HEK293 (cell line): ENCODE data around the gene UGT1A4.

Experiments
- CTCF ChIA-PET: fragments of 350-600 bp; formaldehyde crosslinking; extraction: SDS; loops from one replicate; lab custom pipeline; 2021; ENCODE audit warnings: antibody characterized with exemption; lab: Yijun Ruan, JAX
- POLR2A ChIA-PET: fragments of 300-600 bp; formaldehyde crosslinking; extraction: SDS; loops from one replicate; lab custom pipeline; 2020; ENCODE audit warnings: antibody characterized with exemption, inconsistent platforms; lab: Yijun Ruan, JAX
- H3K27ac ChIP-seq: fragments of 200-500 bp; sonication (Bioruptor generic); 2 replicates; pipeline ENCODE4 v1.5.1; 2014; ENCODE audit warnings: low read depth, low read length, control low read depth, inconsistent platforms; ENCODE audit errors: extremely low read depth
- H3K36me3 ChIP-seq, 2 experiments: fragments of 200-500 bp in 1 of 2; sonication (Bioruptor generic) in 1 of 2; 1 replicate in 1 of 2; 2 replicates in 1 of 2; pipeline ENCODE4 v1.5.1; 2014 to 2017; ENCODE audit warnings: inconsistent platforms in 2 of 2, low read length in 2 of 2; ENCODE audit not compliant: control insufficient read depth in 2 of 2, insufficient read depth in 1 of 2
- H3K4me1 ChIP-seq: fragments of 200-500 bp; sonication (Bioruptor generic); 2 replicates; pipeline ENCODE4 v1.5.1; 2014; ENCODE audit warnings: mild to moderate bottlenecking, low read length, inconsistent platforms; ENCODE audit not compliant: control insufficient read depth, insufficient read depth
- H3K4me3 ChIP-seq: 2 replicates; pipeline ENCODE4 v1.5.1; 2011; ENCODE audit warnings: low read depth, mild to moderate bottlenecking, control low read depth, low read length, moderate library complexity
- H3K9me3 ChIP-seq: fragments of 200-500 bp; sonication (Bioruptor generic); 2 replicates; pipeline ENCODE4 v1.5.1; 2014; ENCODE audit warnings: low read depth, low read length, inconsistent platforms; ENCODE audit not compliant: control insufficient read depth, insufficient read depth
- IKZF3 ChIP-seq: fragments of 450-650 bp; IDR thresholded peaks from 2 replicates; pipeline ENCODE4 v1.5.0; 2018; ENCODE audit warnings: missing biosample characterization, mild to moderate bottlenecking, missing genetic modification characterization, moderate library complexity
- KLF16 ChIP-seq: fragments of 450-650 bp; formaldehyde crosslinking; IDR thresholded peaks from 2 replicates; pipeline ENCODE4 v1.5.1; 2017; ENCODE audit warnings: missing biosample characterization, missing genetic modification characterization
- KLF8 ChIP-seq: fragments of 450-650 bp; formaldehyde crosslinking; IDR thresholded peaks from 2 replicates; pipeline ENCODE4 v1.5.1; 2016; ENCODE audit warnings: missing biosample characterization, missing genetic modification characterization
- KLF9 ChIP-seq: fragments of 450-650 bp; formaldehyde crosslinking; IDR thresholded peaks from 2 replicates; pipeline ENCODE4 v1.5.1; 2016; ENCODE audit warnings: missing biosample characterization, missing genetic modification characterization, low read depth
- SCRT2 ChIP-seq: fragments of 450-650 bp; formaldehyde crosslinking; IDR thresholded peaks from 2 replicates; pipeline ENCODE4 v1.5.1; 2016; ENCODE audit warnings: missing biosample characterization, missing genetic modification characterization
- SP7 ChIP-seq: fragments of 450-650 bp; formaldehyde crosslinking; IDR thresholded peaks from 2 replicates; pipeline ENCODE4 v1.5.1; 2016; ENCODE audit warnings: missing biosample characterization, missing genetic modification characterization
- ZBTB1 ChIP-seq: fragments of 450-650 bp; formaldehyde crosslinking; IDR thresholded peaks from 2 replicates; pipeline ENCODE4 v1.5.1; 2016; ENCODE audit warnings: missing biosample characterization, missing genetic modification characterization
- ZFP37 ChIP-seq: fragments of 450-650 bp; formaldehyde crosslinking; IDR thresholded peaks from 2 replicates; pipeline ENCODE4 v1.5.1; 2016; ENCODE audit warnings: missing biosample characterization, missing genetic modification characterization
- ZNF114 ChIP-seq: fragments of 450-650 bp; formaldehyde crosslinking; IDR thresholded peaks from 2 replicates; pipeline ENCODE4 v1.5.0; 2017; ENCODE audit warnings: missing biosample characterization, missing genetic modification characterization
- ZNF138 ChIP-seq: fragments of 450-650 bp; formaldehyde crosslinking; IDR thresholded peaks from 2 replicates; pipeline ENCODE4 v1.5.1; 2016; ENCODE audit warnings: missing biosample characterization, missing genetic modification characterization, borderline replicate concordance
- ZNF169 ChIP-seq: fragments of 450-650 bp; formaldehyde crosslinking; IDR thresholded peaks from 2 replicates; pipeline ENCODE4 v1.5.1; 2016; ENCODE audit warnings: missing biosample characterization, missing genetic modification characterization
- ZNF202 ChIP-seq: fragments of 450-650 bp; formaldehyde crosslinking; IDR thresholded peaks from 2 replicates; pipeline ENCODE4 v1.5.1; 2016; ENCODE audit warnings: missing biosample characterization, missing genetic modification characterization, borderline replicate concordance
- ZNF223 ChIP-seq: fragments of 450-650 bp; formaldehyde crosslinking; IDR thresholded peaks from 2 replicates; pipeline ENCODE4 v1.5.1; 2016; ENCODE audit warnings: missing biosample characterization, missing genetic modification characterization
- ZNF23 ChIP-seq: fragments of 450-650 bp; formaldehyde crosslinking; IDR thresholded peaks from 2 replicates; pipeline ENCODE4 v1.5.1; 2016; ENCODE audit warnings: missing biosample characterization, missing genetic modification characterization, borderline replicate concordance
- ZNF324 ChIP-seq: fragments of 450-650 bp; formaldehyde crosslinking; IDR thresholded peaks from 2 replicates; pipeline ENCODE4 v1.5.1; 2016; ENCODE audit warnings: missing biosample characterization, missing genetic modification characterization
- ZNF449 ChIP-seq: fragments of 450-650 bp; formaldehyde crosslinking; IDR thresholded peaks from 2 replicates; pipeline ENCODE4 v1.5.1; 2017; ENCODE audit warnings: missing biosample characterization, mild to moderate bottlenecking, missing genetic modification characterization, moderate library complexity
- ZNF473 ChIP-seq: fragments of 450-650 bp; formaldehyde crosslinking; IDR thresholded peaks from 2 replicates; pipeline ENCODE4 v1.5.1; 2017; ENCODE audit warnings: missing biosample characterization, missing genetic modification characterization
- ZNF514 ChIP-seq: fragments of 450-650 bp; formaldehyde crosslinking; IDR thresholded peaks from 2 replicates; pipeline ENCODE4 v1.5.1; 2016; ENCODE audit warnings: missing biosample characterization, missing genetic modification characterization
- ZNF621 ChIP-seq: fragments of 450-650 bp; formaldehyde crosslinking; IDR thresholded peaks from 2 replicates; pipeline ENCODE4 v1.5.1; 2017; ENCODE audit warnings: missing biosample characterization, missing genetic modification characterization
- ZNF654 ChIP-seq: fragments of 450-650 bp; formaldehyde crosslinking; IDR thresholded peaks from 2 replicates; pipeline ENCODE4 v1.5.1; 2016; ENCODE audit warnings: low read depth, missing biosample characterization, missing genetic modification characterization
- ZNF830 ChIP-seq: fragments of 450-650 bp; IDR thresholded peaks from 2 replicates; pipeline ENCODE4 v1.5.0; 2018; ENCODE audit warnings: missing biosample characterization, missing genetic modification characterization, low read depth, mild to moderate bottlenecking, moderate library complexity
- TF ChIP-seq, protein P1 (sequence below): fragments of 450-650 bp; formaldehyde crosslinking; IDR thresholded peaks from 2 replicates; pipeline ENCODE4 v1.5.1; 2016; ENCODE audit warnings: missing biosample characterization, missing genetic modification characterization
- TF ChIP-seq, protein P2 (sequence below): fragments of 450-650 bp; formaldehyde crosslinking; IDR thresholded peaks from 2 replicates; pipeline ENCODE4 v1.5.1; 2016; ENCODE audit warnings: missing biosample characterization, missing genetic modification characterization
- TF ChIP-seq, protein P3 (sequence below): fragments of 450-650 bp; formaldehyde crosslinking; IDR thresholded peaks from 2 replicates; pipeline ENCODE4 v1.5.1; 2016; ENCODE audit warnings: missing biosample characterization, missing genetic modification characterization

Gene UGT1A4

GRCh38 chr2:233799087-233799665 lies 80.6 kb downstream of the UGT1A4 start:
- ChIA-PET CTCF (no interaction called here), POLR2A (no interaction called here)

GRCh38 chr2:233799716-233800115 lies 81.2 kb downstream of the UGT1A4 start:
- Histone ChIP-seq H3K4me3 (no peak overlapping the region), H3K27ac (no peak overlapping the region), H3K36me3 (no peaks in the 10 kb centered on the region), H3K9me3 (no peaks in the 10 kb centered on the region), H3K4me1 (no peaks in the 10 kb centered on the region)
- ChIA-PET CTCF (no interaction called here), POLR2A (no interaction called here)
- TF ChIP-seq ZNF23 (tag by site-specific recombination) (no peak), ZNF138 (tag by site-specific recombination) (no peak), IKZF3 (tag by site-specific recombination) (no peak)

More at GRCh38 chr2:233799087-233799665, 80.6 kb downstream of the UGT1A4 start:
- no peaks in the 10 kb centered on the region for H3K9me3 ChIP-seq
- H3K27ac ChIP-seq = no peak overlapping the region
- no peak overlapping the region for H3K4me3 ChIP-seq
- no peaks in the 10 kb centered on the region for H3K36me3 ChIP-seq
- no peaks in the 10 kb centered on the region for H3K4me1 ChIP-seq
- TF ChIP-seq ZFP37 (tag by site-specific recombination) (no peak), ZNF449 (tag by site-specific recombination) (no peak), SCRT2 (tag by site-specific recombination) (no peak), ZNF654 (tag by site-specific recombination) (no peak), ZNF514 (tag by site-specific recombination) (no peak), ZNF202 (no peak), ZNF223 (no peak), ZNF830 (tag by site-specific recombination) (no peak), ZNF169 (tag by site-specific recombination) (no peak), ZNF114 (tag by site-specific recombination) (no peak), ZNF324 (tag by site-specific recombination) (no peak), ZNF621 (no peak), KLF8 (tag by site-specific recombination) (no peak)
- TF ChIP-seq, protein P1, sequence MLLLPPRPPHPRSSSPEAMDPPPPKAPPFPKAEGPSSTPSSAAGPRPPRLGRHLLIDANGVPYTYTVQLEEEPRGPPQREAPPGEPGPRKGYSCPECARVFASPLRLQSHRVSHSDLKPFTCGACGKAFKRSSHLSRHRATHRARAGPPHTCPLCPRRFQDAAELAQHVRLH (tag by site-specific recombination) = no peak
- TF ChIP-seq, protein P2, sequence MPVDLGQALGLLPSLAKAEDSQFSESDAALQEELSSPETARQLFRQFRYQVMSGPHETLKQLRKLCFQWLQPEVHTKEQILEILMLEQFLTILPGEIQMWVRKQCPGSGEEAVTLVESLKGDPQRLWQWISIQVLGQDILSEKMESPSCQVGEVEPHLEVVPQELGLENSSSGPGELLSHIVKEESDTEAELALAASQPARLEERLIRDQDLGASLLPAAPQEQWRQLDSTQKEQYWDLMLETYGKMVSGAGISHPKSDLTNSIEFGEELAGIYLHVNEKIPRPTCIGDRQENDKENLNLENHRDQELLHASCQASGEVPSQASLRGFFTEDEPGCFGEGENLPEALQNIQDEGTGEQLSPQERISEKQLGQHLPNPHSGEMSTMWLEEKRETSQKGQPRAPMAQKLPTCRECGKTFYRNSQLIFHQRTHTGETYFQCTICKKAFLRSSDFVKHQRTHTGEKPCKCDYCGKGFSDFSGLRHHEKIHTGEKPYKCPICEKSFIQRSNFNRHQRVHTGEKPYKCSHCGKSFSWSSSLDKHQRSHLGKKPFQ = no peak

DNA sequence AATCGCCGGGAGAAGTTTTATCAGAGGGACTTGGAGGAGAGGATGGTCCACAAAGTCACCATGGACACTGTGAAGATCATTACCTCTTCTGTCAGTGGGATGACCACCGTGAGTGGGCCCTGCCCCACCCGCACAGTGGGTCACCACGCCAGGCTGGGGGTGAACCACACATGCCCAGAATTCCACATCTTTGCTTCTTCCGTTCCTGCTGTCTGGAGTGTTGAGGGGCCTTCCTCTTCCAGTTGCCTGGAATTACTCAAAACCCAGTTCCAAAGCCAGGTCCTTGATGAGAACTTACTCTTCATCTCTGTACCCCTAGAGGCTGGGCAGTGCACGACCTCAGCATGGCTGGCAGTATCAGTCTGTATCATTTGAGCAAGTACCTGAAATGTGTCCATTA lies 81.7 kb downstream of the UGT1A4 start:
- Histone ChIP-seq H3K27ac (no peak overlapping the region), H3K4me1 (no peaks in the 10 kb centered on the region), H3K36me3 (no peaks in the 10 kb centered on the region), H3K9me3 (no peaks in the 10 kb centered on the region), H3K4me3 (no peak overlapping the region)
- CTCF ChIA-PET = no interaction called here
- TF ChIP-seq, protein P3, sequence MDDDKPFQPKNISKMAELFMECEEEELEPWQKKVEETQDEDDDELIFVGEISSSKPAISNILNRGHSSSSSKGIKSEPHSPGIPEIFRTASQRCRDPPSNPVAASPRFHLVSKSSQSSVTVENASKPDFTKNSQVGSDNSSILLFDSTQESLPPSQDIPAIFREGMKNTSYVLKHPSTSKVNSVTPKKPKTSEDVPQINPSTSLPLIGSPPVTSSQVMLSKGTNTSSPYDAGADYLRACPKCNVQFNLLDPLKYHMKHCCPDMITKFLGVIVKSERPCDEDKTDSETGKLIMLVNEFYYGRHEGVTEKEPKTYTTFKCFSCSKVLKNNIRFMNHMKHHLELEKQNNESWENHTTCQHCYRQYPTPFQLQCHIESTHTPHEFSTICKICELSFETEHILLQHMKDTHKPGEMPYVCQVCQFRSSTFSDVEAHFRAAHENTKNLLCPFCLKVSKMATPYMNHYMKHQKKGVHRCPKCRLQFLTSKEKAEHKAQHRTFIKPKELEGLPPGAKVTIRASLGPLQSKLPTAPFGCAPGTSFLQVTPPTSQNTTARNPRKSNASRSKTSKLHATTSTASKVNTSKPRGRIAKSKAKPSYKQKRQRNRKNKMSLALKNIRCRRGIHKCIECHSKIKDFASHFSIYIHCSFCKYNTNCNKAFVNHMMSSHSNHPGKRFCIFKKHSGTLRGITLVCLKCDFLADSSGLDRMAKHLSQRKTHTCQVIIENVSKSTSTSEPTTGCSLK (tag by site-specific recombination) = no peak
- no peak for TF ChIP-seq SP7 (tag by site-specific recombination)
- TF ChIP-seq KLF16 = no peak
- no peak for TF ChIP-seq KLF9 (tag by site-specific recombination)
- TF ChIP-seq ZBTB1 (tag by site-specific recombination) = no peak
- TF ChIP-seq ZNF473 = no peak
- POLR2A ChIA-PET = no interaction called here
